A673 (cell line): ENCODE measurements around the gene KLHDC9.

Experiments used
- CTCF ChIP-seq: fragments of 300-800, 200-600 bp; sonication (generic); conservative IDR thresholded peaks from 2 replicates; pipeline ENCODE4 v1.5.1; 2017; ENCODE audit warnings: low read depth, mild to moderate bottlenecking, antibody characterized with exemption, low read length, moderate library complexity, mixed read lengths
- EZH2 ChIP-seq: fragments of 200-600 bp; sonication (generic); IDR thresholded peaks from 2 replicates; pipeline ENCODE4 v1.6.1; 2017; ENCODE audit warnings: borderline replicate concordance, low read depth, mild to moderate bottlenecking, mixed read lengths, antibody characterized with exemption, low read length; ENCODE audit not compliant: poor library complexity, severe bottlenecking

GRCh38 chr1:161131523-161132409, 33.6 kb downstream of the KLHDC9 start:
- TF ChIP-seq CTCF (no peak), EZH2 (no peak)
